Tibial nerve (tissue), 4 donors: ENCODE results near the gene MACROH2A2.

Experiments
- CTCF ChIP-seq, 5 experiments: fragments of 200-600 bp in 3 of 5; fragments of 450-650 bp in 2 of 5; sonication (generic) in 3 of 5; IDR thresholded peaks; one replicate each; pipeline ENCODE4 v1.5.1; 2016 to 2019; ENCODE audit warnings: antibody characterized with exemption in 5 of 5, mild to moderate bottlenecking in 3 of 5, moderate library complexity in 2 of 5
- EP300 ChIP-seq, 2 donors: sonication (generic); formaldehyde crosslinking; IDR thresholded peaks; one replicate each; pipeline ENCODE4 v1.6.1; 2017; ENCODE audit warnings: antibody characterized with exemption in 2 of 2, mild to moderate bottlenecking in 1 of 2
- POLR2A ChIP-seq, 2 donors: fragments of 450-650 bp; IDR thresholded peaks; one replicate each; pipeline ENCODE4 v1.6.1; 2017; ENCODE audit warnings: antibody characterized with exemption in 2 of 2, mild to moderate bottlenecking in 2 of 2, moderate library complexity in 2 of 2

GRCh38 chr10:70069346-70069745, 16.7 kb downstream of the MACROH2A2 start:
- TF ChIP-seq POLR2A (IDR thresholded peaks at IDR 0.05) (no peak), CTCF (IDR thresholded peaks at IDR 0.05) (no peak), EP300 (IDR thresholded peaks at IDR 0.05) (no peak)
